HG03039 (cell line): Measurements from ENCODE around the gene KRT14.
"Not testable (repeated sequence)": the region's sequence is repeated elsewhere in the genome, so short reads cannot be mapped to it uniquely, and the experiment has no call there.

ENCODE experiments used
- ATAC-seq: cut with Tn5 transposase; IDR thresholded peaks from one replicate; pipeline ENCODE4 v1.9.1; 2021; ENCODE audit warnings: mild to moderate bottlenecking, moderate library complexity; ENCODE audit not compliant: unreplicated experiment

The KRT14 gene

GRCh38 chr17:41586863-41587495, at the start of gene KRT14:
Gene KRT14, minus strand, starts transcription at chr17:41586895. Its CDS starts 61 bp downstream, at chr17:41586834.
- ATAC-seq: no peak

GRCh38 chr17:41635121-41636097, 48.7 kb upstream of the KRT14 start:
- ATAC-seq: no peak

- no peak for ATAC-seq
These were observed 47.9 kb upstream of the KRT14 start for GRCh38 chr17:41634639-41635038.

GRCh38 chr17:41633556-41634199, 47.0 kb upstream of the KRT14 start:
- ATAC-seq: no peak

- no peak for ATAC-seq
These were observed 45.9 kb upstream of the KRT14 start for GRCh38 chr17:41632482-41633105.

GRCh38 chr17:41631898-41632285, 45.2 kb upstream of the KRT14 start:
- no peak for ATAC-seq

GRCh38 chr17:41631025-41631897, 44.6 kb upstream of the KRT14 start:
- ATAC-seq: no peak

- ATAC-seq: no peak
These were observed 43.4 kb upstream of the KRT14 start for GRCh38 chr17:41629826-41630670.

GRCh38 chr17:41629316-41629715, 42.6 kb upstream of the KRT14 start:
- no peak for ATAC-seq

GRCh38 chr17:41628621-41629255, 42.0 kb upstream of the KRT14 start:
- ATAC-seq: not testable (repeated sequence)

- not testable (repeated sequence) for ATAC-seq
These were observed 41.3 kb upstream of the KRT14 start for GRCh38 chr17:41628073-41628370.

- no peak for ATAC-seq
These were observed 40.8 kb upstream of the KRT14 start for GRCh38 chr17:41627316-41628072.

GRCh38 chr17:41626914-41627295, 40.2 kb upstream of the KRT14 start:
- not testable (repeated sequence) for ATAC-seq

- not testable (repeated sequence) for ATAC-seq
These were observed 39.6 kb upstream of the KRT14 start for GRCh38 chr17:41626028-41626913.

- no peak for ATAC-seq
These were observed 38.9 kb upstream of the KRT14 start for GRCh38 chr17:41625602-41626001.

GRCh38 chr17:41624208-41625101, 37.8 kb upstream of the KRT14 start, which contains the start of gene KRT17:
Gene KRT17, minus strand, starts transcription at chr17:41624575. Its CDS starts 66 bp downstream, at chr17:41624509.
- ATAC-seq: no peak
